Lung (tissue), 12 donors: ENCODE measurements around the gene TMEM263. TPM values are rescaled to one million over a fixed set of nuclear protein-coding genes. Genes with fewer than 3 reads are reported as not detected.

Experiments
- ATAC-seq: fragments of 200-7000 bp; cut with Tn5 transposase; one replicate; pipeline ENCODE4 v1.9.1; 2020; ENCODE audit warnings: moderate number of reproducible peaks; ENCODE audit not compliant: insufficient read depth, low FRiP score
- DNase-seq, 3 donors: peaks; one replicate each; pipeline ENCODE4 v3.0.0-alpha.2; 2013 to 2017
- H3K27ac ChIP-seq, 2 donors: one replicate each; pipeline ENCODE4 v1.5.1; 2013; ENCODE audit warnings: mild to moderate bottlenecking in 2 of 2, moderate library complexity in 2 of 2, control low read depth in 1 of 2, inconsistent platforms in 1 of 2, low read depth in 1 of 2, low read length in 1 of 2
- H3K27me3 ChIP-seq, 3 donors: one replicate each; pipeline ENCODE4 v1.5.1; 2013; ENCODE audit warnings: low read length in 2 of 3; ENCODE audit not compliant: control insufficient read depth in 3 of 3, insufficient read depth in 3 of 3
- H3K36me3 ChIP-seq, 4 donors: one replicate each; pipeline ENCODE4 v1.5.1; 2013; ENCODE audit warnings: low read length in 4 of 4, mild to moderate bottlenecking in 1 of 4, moderate library complexity in 1 of 4; ENCODE audit not compliant: control insufficient read depth in 4 of 4, insufficient read depth in 4 of 4
- H3K4me1 ChIP-seq, 5 donors: one replicate each; pipeline ENCODE4 v1.5.1; 2013; ENCODE audit warnings: low read length in 5 of 5, mild to moderate bottlenecking in 2 of 5, moderate library complexity in 1 of 5; ENCODE audit not compliant: control insufficient read depth in 5 of 5, insufficient read depth in 5 of 5
- H3K4me3 ChIP-seq: one replicate; pipeline ENCODE4 v1.5.1; 2013; ENCODE audit warnings: mild to moderate bottlenecking, control low read depth, moderate library complexity
- H3K9ac ChIP-seq, 2 donors: one replicate each; pipeline ENCODE4 v1.5.1; 2013; ENCODE audit warnings: low read length in 2 of 2, control low read depth in 1 of 2; ENCODE audit not compliant: insufficient read depth in 1 of 2
- H3K9me3 ChIP-seq, 4 donors: one replicate each; pipeline ENCODE4 v1.5.1; 2013; ENCODE audit warnings: low read length in 3 of 4, mild to moderate bottlenecking in 1 of 4, moderate library complexity in 1 of 4; ENCODE audit not compliant: control insufficient read depth in 4 of 4, insufficient read depth in 3 of 4
- CTCF ChIP-seq: IDR thresholded peaks from 2 replicates; pipeline ENCODE4 v1.5.1; 2012; ENCODE audit warnings: mild to moderate bottlenecking; ENCODE audit errors: control extremely low read depth, extremely low read depth
- WGBS, 2 donors: extraction: QIAGEN DNeasy Blood & Tissue Kit; methylation state at CpG; one replicate each; pipeline ENCODE4 v1.1.7; 2013; 5-methylcytosine and 5-hydroxymethylcytosine counted together
- polyA plus RNA-seq, 2 donors: library from polyadenylated mRNA; stranded (reverse); fragments of 200-250 nt; gene quantifications; one replicate each; pipeline ENCODE4 v1.2.1, GENCODE V29; 2013
- total RNA-seq, 2 donors: library from RNA; depleted of rRNA in 1 of 2; stranded (reverse); fragments of >200 nt in 1 of 2; gene quantifications; one replicate each; pipeline ENCODE4 v1.2.1, GENCODE V29; 2014 to 2021
- donor health status: control.
- donor health status: control.
- donor health status: Bipolar disorder and iron deficiency.
- donor health status: healthy.
- donor health status: DM: yes; HTN: yes; CAD: no.

Gene TMEM263
- total and polyA plus RNA-seq, 4 donors = 9.6 to 73.9 (median 22.2) TPM

DNA sequence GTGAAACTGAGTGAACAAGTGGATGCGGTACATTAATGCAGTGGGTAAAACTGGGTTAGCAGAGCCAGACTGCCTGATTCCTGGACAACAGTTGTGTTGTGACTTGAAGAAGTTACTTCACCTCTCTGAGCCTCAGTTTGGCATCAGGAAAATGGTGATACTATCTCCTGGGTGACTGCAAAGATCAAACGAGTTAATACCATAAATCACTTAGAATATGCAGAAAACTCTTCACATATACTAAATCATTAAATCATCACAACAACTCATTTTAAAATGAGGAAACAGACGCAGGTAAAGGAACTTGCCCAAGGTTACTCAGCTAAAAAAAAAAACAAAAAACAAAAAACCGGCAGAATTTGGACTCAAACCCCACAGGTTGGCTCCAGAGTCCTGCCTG lies 30.4 kb downstream of the TMEM263 start:
- no peak for TF ChIP-seq CTCF
- Histone ChIP-seq H3K4me1 (peaks cover 4 to 39% (median 12%) of the 10 kb centered on the region in 5 donors), H3K36me3 (peaks cover 0 to 24% (median 3%) of the 10 kb centered on the region in 4 donors), H3K27me3 (no peaks in the 10 kb centered on the region), H3K4me3 (peak overlapping the region; percentile 74), H3K27ac (peak overlapping the region; percentile 47 to 85), H3K9me3 (no peaks in the 10 kb centered on the region), H3K9ac (peak overlapping the region; percentile 58 to 84)
- no peak for ATAC-seq
- WGBS, 2 donors = 24 to 28% methylated on average over 4 of the region's 4 CpGs
- no peak for DNase-seq

DNA sequence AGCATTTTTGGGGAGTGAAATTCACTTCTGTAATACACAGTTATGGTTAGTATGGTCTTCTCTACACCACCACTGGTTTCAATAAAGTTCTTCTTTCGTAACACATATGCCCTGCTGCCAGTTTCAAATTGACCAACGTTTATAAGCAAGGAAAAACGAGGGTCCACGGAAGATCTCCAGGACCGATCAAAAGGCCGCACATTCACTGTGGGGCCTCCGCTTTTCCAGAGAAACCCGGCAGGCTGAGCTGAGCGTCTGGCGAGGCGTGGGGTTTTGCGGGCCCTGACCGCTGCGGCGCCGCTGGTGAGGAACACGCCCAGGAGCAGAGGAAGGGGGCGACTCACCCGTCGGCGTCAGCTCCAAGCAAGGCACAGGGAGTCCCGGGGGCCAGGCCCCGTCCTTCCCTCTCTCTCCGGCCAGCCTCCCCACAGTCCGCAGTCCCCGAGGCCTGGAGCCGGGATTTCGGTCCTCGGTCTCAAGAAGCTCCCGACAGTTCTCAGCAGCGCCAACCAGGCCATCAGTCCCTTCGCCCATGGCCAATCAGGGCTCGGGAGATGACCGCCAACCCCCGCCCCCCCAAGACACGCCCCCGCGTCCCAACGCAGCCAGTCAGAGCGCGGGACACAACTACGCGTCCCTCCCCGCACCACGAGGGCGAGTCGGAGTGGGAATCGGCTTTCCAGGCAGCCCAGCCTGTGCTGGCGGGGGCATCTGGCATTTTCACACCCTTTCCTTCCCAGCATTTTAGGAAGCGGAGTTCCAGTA lies 31.1 kb downstream of the TMEM263 start, which contains the start of gene MTERF2:
Gene MTERF2, minus strand, starts transcription at position 522 of the 765 bp plus-strand sequence. CDS start 8,432 bp downstream, outside the sequence.
- peak within 1 kb of the TSS; percentile 85 to 94 for H3K27ac ChIP-seq
- peak within 1 kb of the TSS; percentile 58 to 85 for H3K9ac ChIP-seq
- no peaks in the 10 kb centered on the region for H3K9me3 ChIP-seq
- H3K27me3 ChIP-seq = no peaks in the 10 kb centered on the region
- peak; percentile 99 for ATAC-seq
- TF ChIP-seq CTCF = no peak
- H3K36me3 ChIP-seq = peaks cover 0 to 24% (median 3%) of the 10 kb centered on the region in 4 donors
- peaks cover 0 to 35% (median 12%) of the 10 kb centered on the region in 5 donors for H3K4me1 ChIP-seq
- peak; percentile 97 for DNase-seq
- peak within 1 kb of the TSS; percentile 74 for H3K4me3 ChIP-seq
- 1% methylated on average over 47 to 50 of the region's 50 CpGs for WGBS, 2 donors

DNA sequence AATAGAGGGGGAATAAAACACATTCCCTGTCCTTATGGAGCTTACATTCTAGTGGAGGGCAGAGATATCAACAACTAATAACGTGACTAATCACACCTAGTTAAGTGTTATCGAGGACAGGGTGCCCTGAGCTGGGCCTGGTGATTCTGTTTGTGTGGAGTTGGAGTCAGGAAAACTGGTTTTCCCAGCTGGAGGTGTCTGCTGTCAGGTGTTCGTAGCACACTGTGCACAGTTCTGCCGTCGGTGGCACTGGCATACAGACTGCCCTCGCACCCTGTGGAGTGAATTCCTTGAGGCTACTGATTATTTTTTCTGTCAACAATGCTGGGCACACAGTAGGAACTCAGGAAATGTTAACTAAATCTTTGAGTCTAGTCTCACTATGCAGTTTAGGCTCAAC lies 32.1 kb downstream of the TMEM263 start:
- peaks cover 0 to 29% (median 12%) of the 10 kb centered on the region in 5 donors for H3K4me1 ChIP-seq
- no peaks in the 10 kb centered on the region for H3K27me3 ChIP-seq
- H3K27ac ChIP-seq = peak overlapping the region in 1 of 2 donors; percentile 19
- no peaks in the 10 kb centered on the region for H3K9me3 ChIP-seq
- no peak overlapping the region for H3K4me3 ChIP-seq
- ATAC-seq (no peak), DNase-seq (no peak)
- WGBS, 2 donors = 61 to 81% methylated on average over 6 of the region's 6 CpGs
- H3K9ac ChIP-seq = peak overlapping the region in 1 of 2 donors; percentile 85
- peaks cover 0 to 24% (median 5%) of the 10 kb centered on the region in 4 donors for H3K36me3 ChIP-seq
- TF ChIP-seq CTCF = no peak
